Measurements from ENCODE around the gene ILF3.

ILF3 gene

DNA sequence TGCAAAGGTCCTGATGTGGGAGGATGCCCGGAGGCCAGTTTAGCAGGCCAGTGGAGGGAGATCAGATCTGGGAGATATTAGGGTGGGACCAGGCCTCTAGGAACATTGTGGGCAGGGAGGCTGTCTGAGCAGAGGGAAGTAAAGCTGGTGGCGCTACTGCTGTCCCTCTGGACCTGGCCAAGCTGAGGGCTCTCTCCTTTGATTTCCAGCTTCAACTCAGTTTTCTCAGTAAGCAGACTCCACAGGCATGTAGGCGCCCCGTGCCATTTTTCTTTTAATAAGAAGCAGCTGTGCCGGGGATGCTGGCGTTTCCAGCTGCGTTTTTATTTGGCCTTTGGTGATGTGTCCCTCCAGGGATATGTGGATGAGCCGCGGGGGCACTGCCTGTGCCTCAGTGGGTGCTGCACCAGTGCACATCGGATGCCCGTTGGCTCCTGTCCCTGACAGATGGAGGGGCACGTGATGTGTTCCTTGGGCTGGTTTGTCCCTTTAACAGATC is 70.5 kb downstream of the ILF3 start:
- in situ Hi-C loops (cut with MboI; ENCODE audit: low sequenced_read_pairs): no loop called here

DNA sequence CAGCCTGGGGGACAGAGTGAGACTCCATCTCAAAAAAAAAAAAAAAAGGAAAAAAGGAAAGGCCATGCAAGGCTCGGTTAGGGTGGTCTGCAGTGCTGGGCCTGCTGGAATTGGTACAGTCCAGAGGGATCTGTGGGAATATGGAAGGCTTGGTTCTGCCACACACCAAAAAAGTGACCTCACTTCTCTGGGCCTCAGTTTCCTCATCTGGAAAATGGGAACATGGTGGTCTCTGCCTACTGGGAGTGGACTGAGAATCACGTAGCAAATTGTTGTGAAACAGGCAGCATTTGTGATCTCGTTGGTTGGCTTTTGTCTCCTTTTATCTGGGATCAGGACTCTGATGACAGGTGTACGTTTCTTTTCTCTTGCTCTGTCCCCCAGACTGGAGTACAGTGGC is 71.3 kb downstream of the ILF3 start:
- in situ Hi-C loops (cut with MboI; ENCODE audit: low sequenced_read_pairs): no loop called here

DNA sequence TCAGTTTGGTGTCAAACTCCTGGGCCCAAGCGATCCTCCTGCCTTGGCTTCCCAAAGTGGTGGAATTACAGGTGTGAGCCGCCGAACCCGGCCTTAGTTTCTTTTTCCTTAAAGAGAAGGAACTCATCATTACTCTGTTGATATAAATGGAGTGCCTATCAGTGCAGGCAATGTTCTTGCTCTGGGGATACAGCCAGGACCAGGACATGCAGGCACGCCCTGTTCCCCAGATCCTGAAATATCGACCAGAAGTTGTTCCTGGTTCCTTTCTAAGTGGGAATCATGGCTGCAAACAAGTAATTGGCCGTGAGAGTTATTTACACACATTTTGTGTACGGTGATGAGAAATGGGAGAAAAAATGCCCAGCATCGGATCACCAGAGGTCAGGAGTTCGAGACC is 72.1 kb downstream of the ILF3 start:
- in situ Hi-C loops (cut with MboI; ENCODE audit: low sequenced_read_pairs): no loop called here

DNA sequence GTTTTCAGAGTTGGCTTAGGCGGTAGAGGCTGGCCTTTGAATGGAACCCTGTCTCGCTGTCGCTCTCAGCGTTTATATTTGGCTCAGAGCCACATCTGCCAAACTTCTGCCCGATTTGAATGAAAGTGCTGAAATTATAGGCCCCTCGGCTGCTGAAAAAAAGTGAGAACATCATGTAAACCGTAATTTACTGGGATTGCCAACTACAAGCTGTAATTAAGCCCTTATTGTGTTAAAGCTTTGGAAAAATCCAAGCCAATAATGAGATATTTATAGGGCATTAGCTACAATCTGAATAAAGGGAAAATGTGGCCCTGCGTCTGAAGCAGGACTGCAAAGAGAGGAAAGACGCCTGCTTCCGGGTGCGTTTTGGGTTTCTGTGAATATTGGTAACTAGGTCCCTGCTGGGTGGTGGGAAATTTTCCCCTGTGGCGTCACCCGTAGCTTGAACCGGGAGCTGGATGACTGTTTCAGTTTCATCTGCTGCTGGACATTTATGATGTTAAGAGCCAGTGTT is 73.6 kb downstream of the ILF3 start:
- in situ Hi-C loops (cut with MboI; ENCODE audit: low sequenced_read_pairs): no loop called here

DNA sequence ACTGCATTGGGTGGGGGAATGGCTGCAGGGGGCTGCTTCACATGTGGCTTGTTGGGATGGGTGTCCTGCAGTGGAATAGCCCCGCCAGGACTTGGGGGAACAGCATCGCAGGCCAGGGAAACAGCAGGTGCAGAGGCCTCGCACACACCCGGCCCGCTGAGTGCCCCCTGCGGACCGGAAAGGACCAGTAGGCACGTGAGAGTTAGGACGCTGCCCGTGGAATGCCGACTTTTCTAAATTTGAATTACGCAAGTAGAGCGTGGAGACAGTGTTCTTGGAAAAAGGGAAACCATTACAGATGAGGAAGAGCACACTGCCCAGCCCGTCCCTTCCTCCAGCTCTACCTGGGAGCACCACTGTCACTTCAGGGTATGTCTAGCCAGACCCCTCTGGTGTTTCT is 75.3 kb downstream of the ILF3 start:
- in situ Hi-C loops (cut with MboI; ENCODE audit: low sequenced_read_pairs): no loop called here

DNA sequence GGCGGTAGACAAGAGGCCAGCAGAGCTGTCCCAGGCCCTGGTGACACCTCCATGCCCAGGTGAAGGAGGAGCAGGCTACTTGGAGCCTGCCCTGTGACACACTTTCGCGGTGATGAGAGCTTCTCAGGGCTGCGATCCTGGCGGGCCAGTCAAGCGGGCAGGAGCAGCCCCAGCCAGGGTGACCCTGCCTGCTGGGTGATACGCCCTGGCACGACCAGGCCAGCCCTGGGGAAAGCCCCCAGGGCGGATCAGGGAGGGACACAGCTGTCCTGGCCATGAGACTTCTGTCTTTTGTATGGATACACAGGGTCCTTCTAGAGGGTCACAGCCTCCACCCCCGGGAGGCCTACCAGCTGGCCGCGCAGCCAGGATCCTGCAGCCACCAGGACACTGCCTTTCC is 76.8 kb downstream of the ILF3 start:
- in situ Hi-C loops (cut with MboI; ENCODE audit: low sequenced_read_pairs): no loop called here

DNA sequence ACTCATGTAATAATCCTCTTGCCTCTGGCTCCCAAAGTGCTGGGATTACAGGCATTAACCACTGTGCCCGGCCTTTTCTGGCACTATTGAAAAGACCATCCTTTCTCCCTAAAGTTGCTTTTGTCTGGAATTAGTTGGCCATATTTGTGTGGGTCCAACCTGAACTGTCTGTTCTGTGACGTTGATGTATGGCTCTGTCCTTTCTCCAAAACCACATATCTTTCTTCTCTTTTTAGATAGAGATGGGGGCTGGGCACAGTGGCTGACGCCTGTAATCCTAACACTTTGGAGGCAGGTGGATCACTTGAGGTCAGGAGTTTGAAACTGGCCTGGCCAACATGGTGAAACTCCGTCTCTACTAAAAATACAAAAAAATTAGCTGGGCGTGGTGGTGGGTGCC is 81.6 kb downstream of the ILF3 start:
- in situ Hi-C loops (cut with MboI; ENCODE audit: low sequenced_read_pairs): no loop called here

DNA sequence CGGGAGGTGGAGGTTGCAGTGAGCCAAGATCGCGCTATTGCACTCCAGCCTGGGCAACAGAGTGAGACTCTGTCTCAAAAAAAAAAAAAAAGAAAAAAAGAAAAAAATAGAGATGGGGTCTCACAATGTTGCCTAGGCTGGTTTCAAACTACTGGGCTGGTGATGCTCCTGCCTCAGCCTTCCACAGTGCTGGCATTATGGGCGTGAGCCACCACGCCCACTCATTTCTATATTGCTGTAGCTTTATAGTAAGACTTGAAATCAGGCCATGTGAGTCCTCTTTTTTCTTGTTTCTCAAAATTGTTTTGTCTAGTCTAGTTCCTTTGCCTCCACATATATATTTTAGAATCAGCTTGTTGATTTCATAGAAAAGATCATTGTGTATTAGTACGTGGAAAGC is 82.0 kb downstream of the ILF3 start:
- in situ Hi-C loops (cut with MboI; ENCODE audit: low sequenced_read_pairs): no loop called here

DNA sequence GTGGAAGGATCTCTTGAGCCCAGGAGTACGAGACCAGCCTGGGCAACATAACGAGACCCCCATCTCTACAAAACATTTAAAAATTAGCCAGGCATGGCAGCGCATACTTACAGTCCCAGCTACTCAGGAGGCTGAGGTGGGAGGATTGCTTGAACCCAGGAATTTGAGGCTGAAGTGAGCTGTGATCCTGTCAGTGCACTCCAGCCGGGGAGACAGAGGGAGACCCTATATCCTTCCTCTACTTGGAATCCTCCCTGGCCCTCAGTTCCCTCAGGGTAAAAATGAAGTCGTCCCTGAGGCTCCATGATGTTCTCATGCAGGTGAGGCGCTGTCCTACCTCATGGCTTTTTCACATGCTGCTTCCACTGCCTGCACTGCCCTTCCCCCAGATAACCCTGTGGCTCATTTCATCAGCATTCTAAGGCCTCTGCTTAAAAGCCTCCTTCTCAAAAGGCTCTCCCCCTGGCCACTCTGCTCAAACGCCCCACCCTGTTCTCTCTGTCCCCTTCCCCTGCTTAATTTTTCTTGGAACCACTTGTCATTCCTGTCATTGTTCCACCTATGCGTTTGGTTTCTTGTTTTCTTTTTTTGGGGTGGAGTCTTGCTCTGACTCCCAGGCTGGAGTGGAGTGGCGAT is 82.9 kb downstream of the ILF3 start:
- in situ Hi-C loops (cut with MboI; ENCODE audit: low sequenced_read_pairs): no loop called here

DNA sequence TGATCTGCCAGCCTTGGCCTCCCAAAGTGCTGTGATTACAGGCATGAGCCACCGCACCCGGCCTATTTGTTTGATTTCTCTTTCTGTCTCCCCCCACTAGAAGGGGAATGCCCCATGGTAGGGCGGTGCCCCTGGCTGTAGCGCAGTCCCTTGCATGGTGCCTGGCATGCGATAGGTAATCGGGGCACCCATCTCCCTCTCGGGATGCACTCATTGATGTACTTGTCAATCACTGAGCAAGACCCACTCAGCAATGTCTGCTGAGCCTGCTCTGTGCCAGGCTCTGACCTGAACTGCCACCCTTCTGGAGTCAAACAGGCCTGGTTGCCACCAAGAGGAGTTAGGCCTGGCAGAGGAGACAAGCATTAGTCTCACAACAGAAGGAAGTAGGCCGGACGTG is 83.6 kb downstream of the ILF3 start:
- in situ Hi-C loops (cut with MboI; ENCODE audit: low sequenced_read_pairs): no loop called here

DNA sequence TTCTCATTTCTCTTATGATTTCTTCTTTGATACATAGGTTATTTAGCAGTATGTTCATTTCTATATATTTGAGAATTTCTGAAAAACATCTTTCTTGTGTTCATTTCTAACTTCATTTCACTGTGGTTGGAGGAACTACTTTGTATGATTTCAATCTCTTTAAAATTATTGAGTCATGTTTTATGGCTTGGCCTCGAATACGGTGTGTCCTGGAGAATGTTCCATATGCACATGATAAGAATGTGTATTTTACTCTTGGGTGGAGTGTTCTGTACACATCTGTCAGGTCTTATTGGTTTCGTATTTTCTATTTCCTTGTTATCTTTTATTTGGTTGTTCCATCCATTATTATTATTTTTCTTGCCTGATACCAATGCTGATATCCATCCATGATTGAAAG is 86.7 kb downstream of the ILF3 start:
- in situ Hi-C loops (cut with MboI; ENCODE audit: low sequenced_read_pairs): no loop called here
